Epidermal melanocyte (primary cell): Measurements from ENCODE around the gene GALNT11.

Experiments used
- DNase-seq: peaks from one replicate; pipeline ENCODE4 v3.0.0; 2011; ENCODE audit warnings: low spot score; ENCODE audit not compliant: insufficient read length

The GALNT11 gene

GRCh38 chr7:152115021-152115718 is 89.7 kb downstream of the GALNT11 start:
- DNase-seq, result no peak

- no peak for DNase-seq
Observed at GRCh38 chr7:152117356-152117755, 91.9 kb downstream of the GALNT11 start.

- no peak for DNase-seq
Observed at GRCh38 chr7:152120210-152120609, 94.7 kb downstream of the GALNT11 start.

- DNase-seq, result no peak
Observed at GRCh38 chr7:152120776-152121175, 95.3 kb downstream of the GALNT11 start.

- no peak for DNase-seq
Observed at GRCh38 chr7:152121432-152121831, 96.0 kb downstream of the GALNT11 start.

- DNase-seq, result no peak
Observed at GRCh38 chr7:152122540-152122939, 97.1 kb downstream of the GALNT11 start.

GRCh38 chr7:152126741-152127140 is 101.3 kb downstream of the GALNT11 start:
- no peak for DNase-seq

- DNase-seq, result no peak
Observed at GRCh38 chr7:152127229-152127628, 101.8 kb downstream of the GALNT11 start.

- no peak for DNase-seq
Observed at GRCh38 chr7:152128252-152128651, 102.8 kb downstream of the GALNT11 start.

- no peak for DNase-seq
Observed at GRCh38 chr7:152128741-152129461, 103.4 kb downstream of the GALNT11 start.

- DNase-seq, result no peak
Observed at GRCh38 chr7:152129682-152130081, 104.2 kb downstream of the GALNT11 start.

- DNase-seq, result no peak
Observed at GRCh38 chr7:152130658-152131590, 105.5 kb downstream of the GALNT11 start.

GRCh38 chr7:152131981-152132494 is 106.6 kb downstream of the GALNT11 start:
- no peak for DNase-seq

GRCh38 chr7:152132812-152133211 is 107.3 kb downstream of the GALNT11 start:
- DNase-seq, result no peak

- no peak for DNase-seq
Observed at GRCh38 chr7:152133804-152134203, 108.3 kb downstream of the GALNT11 start.

GRCh38 chr7:152136686-152137085 is 111.2 kb downstream of the GALNT11 start:
- peak; percentile 64 for DNase-seq

GRCh38 chr7:152137476-152138025 is 112.1 kb downstream of the GALNT11 start:
- no peak for DNase-seq

GRCh38 chr7:152140067-152140466 is 114.6 kb downstream of the GALNT11 start:
- no peak for DNase-seq

GRCh38 chr7:152140560-152140959 is 115.1 kb downstream of the GALNT11 start:
- no peak for DNase-seq

- no peak for DNase-seq
Observed at GRCh38 chr7:152142976-152143595, 117.6 kb downstream of the GALNT11 start.
